IMR-90 (cell line): ENCODE data around the gene TREM1. TPM values are rescaled to one million over a fixed set of nuclear protein-coding genes. Genes with fewer than 3 reads are reported as not detected.

Source experiments
- ATAC-seq: fragments of 200-7000 bp; cut with Tn5 transposase; 2 replicates; pipeline ENCODE4 v1.9.1; 2020; ENCODE audit warnings: low read depth, mild to moderate bottlenecking, moderate library complexity
- BruUV-seq: library from RNA; stranded (reverse); fragments of 400-500 nt; replicated peaks from 2 replicates; lab custom pipeline; 2021; lab: Mats Ljungman, UMichigan
- CTCF ChIA-PET: fragments of 300-600 bp; formaldehyde crosslinking; extraction: SDS; loops from one replicate; lab custom pipeline; 2021; ENCODE audit warnings: antibody characterized with exemption; lab: Yijun Ruan, JAX
- POLR2A ChIA-PET: fragments of 300-600 bp; sonication (Branson Sonifier 250); formaldehyde crosslinking; loops from one replicate; lab custom pipeline; 2022; ENCODE audit warnings: antibody characterized with exemption; ENCODE audit not compliant: unreplicated experiment; lab: Charles Lee
- DNase-seq: peaks from one replicate; pipeline ENCODE4 v3.0.0; 2013
- H2AFZ ChIP-seq: replicated peaks from 2 replicates; pipeline ENCODE3; 2013; ENCODE audit warnings: low read length, mild to moderate bottlenecking; ENCODE audit not compliant: poor library complexity
- H2AK5ac ChIP-seq: 2 replicates; pipeline ENCODE4 v1.6.1; 2013; ENCODE audit warnings: low read depth, low read length, inconsistent platforms
- H2AK9ac ChIP-seq: replicated peaks from 2 replicates; pipeline ENCODE3; 2013; ENCODE audit warnings: mild to moderate bottlenecking, low read depth, low read length, moderate library complexity; ENCODE audit not compliant: poor library complexity
- H2BK120ac ChIP-seq: 2 replicates; pipeline ENCODE4 v1.6.1; 2013; ENCODE audit warnings: low read depth, low read length, inconsistent platforms
- H2BK15ac ChIP-seq: 3 replicates; pipeline ENCODE4 v1.6.1; 2013; ENCODE audit warnings: low read depth, low read length, inconsistent platforms
- H2BK20ac ChIP-seq: 2 replicates; pipeline ENCODE4 v1.6.1; 2013; ENCODE audit warnings: low read depth, mild to moderate bottlenecking, inconsistent platforms, low read length, moderate library complexity
- H2BK5ac ChIP-seq: 2 replicates; pipeline ENCODE4 v1.6.1; 2013; ENCODE audit warnings: mild to moderate bottlenecking, low read depth, low read length, inconsistent platforms; ENCODE audit not compliant: poor library complexity, severe bottlenecking
- H3K14ac ChIP-seq: replicated peaks from 2 replicates; pipeline ENCODE4 v1.6.1; 2013; ENCODE audit warnings: low read depth, low read length, inconsistent platforms
- H3K18ac ChIP-seq: 2 replicates; pipeline ENCODE4 v1.6.1; 2013; ENCODE audit warnings: low read depth, low read length, control low read depth
- H3K23ac ChIP-seq: 2 replicates; pipeline ENCODE4 v1.6.1; 2013; ENCODE audit warnings: low read depth, low read length, inconsistent platforms
- H3K27ac ChIP-seq: 2 replicates; pipeline ENCODE4 v1.5.1; 2013; ENCODE audit warnings: mild to moderate bottlenecking, control low read depth, low read length; ENCODE audit not compliant: insufficient read depth
- H3K27me3 ChIP-seq: 2 replicates; pipeline ENCODE4 v1.6.1; 2013; ENCODE audit warnings: low read length; ENCODE audit not compliant: control insufficient read depth, insufficient read depth
- H3K36me3 ChIP-seq: 2 replicates; pipeline ENCODE4 v1.6.1; 2013; ENCODE audit warnings: low read length, mixed read lengths; ENCODE audit not compliant: control insufficient read depth, insufficient read depth
- H3K4ac ChIP-seq: 2 replicates; pipeline ENCODE4 v1.6.1; 2013; ENCODE audit warnings: low read depth, low read length, inconsistent platforms
- H3K4me1 ChIP-seq: 2 replicates; pipeline ENCODE4 v1.6.1; 2013; ENCODE audit warnings: low read length, mixed read lengths; ENCODE audit not compliant: control insufficient read depth, insufficient read depth
- H3K4me2 ChIP-seq: 2 replicates; pipeline ENCODE4 v1.6.1; 2013; ENCODE audit warnings: low read depth, mild to moderate bottlenecking, control low read depth, low read length, moderate library complexity
- H3K4me3 ChIP-seq: 2 replicates; pipeline ENCODE4 v1.5.1; 2013; ENCODE audit warnings: low read depth, mild to moderate bottlenecking, control low read depth, low read length, moderate library complexity; ENCODE audit not compliant: insufficient read depth
- H3K56ac ChIP-seq: 2 replicates; pipeline ENCODE4 v1.6.1; 2013; ENCODE audit warnings: low read length, inconsistent platforms; ENCODE audit not compliant: insufficient read depth; ENCODE audit errors: extremely low read depth
- H3K79me1 ChIP-seq, 2 experiments: 2 replicates each; pipeline ENCODE4 v1.6.1; 2013; ENCODE audit warnings: low read length in 2 of 2, inconsistent platforms in 1 of 2, low read depth in 1 of 2
- H3K9ac ChIP-seq: 2 replicates; pipeline ENCODE4 v1.6.1; 2013; ENCODE audit warnings: low read depth, low read length, control low read depth
- H3K9me1 ChIP-seq: 2 replicates; pipeline ENCODE4 v1.6.1; 2013; ENCODE audit warnings: low read length, inconsistent platforms; ENCODE audit not compliant: insufficient read depth
- H3K9me3 ChIP-seq: 2 replicates; pipeline ENCODE4 v1.6.1; 2013; ENCODE audit warnings: low read length; ENCODE audit not compliant: control insufficient read depth, insufficient read depth
- H4K20me1 ChIP-seq: 2 replicates; pipeline ENCODE4 v1.6.1; 2013; ENCODE audit warnings: low read length, inconsistent platforms; ENCODE audit not compliant: insufficient read depth
- H4K5ac ChIP-seq: 2 replicates; pipeline ENCODE4 v1.6.1; 2013; ENCODE audit warnings: mild to moderate bottlenecking, low read depth, low read length, control low read depth
- H4K8ac ChIP-seq, 2 experiments: 2 replicates each; pipeline ENCODE4 v1.6.1; 2013; ENCODE audit warnings: low read depth in 2 of 2, low read length in 2 of 2, control low read depth in 1 of 2, inconsistent platforms in 1 of 2
- H4K91ac ChIP-seq: 2 replicates; pipeline ENCODE4 v1.6.1; 2013; ENCODE audit warnings: low read depth, low read length, inconsistent platforms; ENCODE audit not compliant: insufficient read depth
- CEBPB ChIP-seq: IDR thresholded peaks from 2 replicates; pipeline ENCODE4 v1.6.1; 2012; ENCODE audit warnings: low read depth, low read length, improper control_type of control experiment
- CHD1 ChIP-seq: IDR thresholded peaks from 2 replicates; pipeline ENCODE4 v1.6.1; 2012; ENCODE audit warnings: low read depth, low read length, improper control_type of control experiment
- FOS ChIP-seq: fragments of 150-350 bp; IDR thresholded peaks from 2 replicates; pipeline ENCODE4 v1.6.1; 2016; ENCODE audit warnings: low read depth, low read length
- MAFK ChIP-seq: IDR thresholded peaks from 2 replicates; pipeline ENCODE4 v1.6.1; 2012; ENCODE audit warnings: low read depth, low read length, improper control_type of control experiment
- MAZ ChIP-seq: IDR thresholded peaks from 2 replicates; pipeline ENCODE4 v1.6.1; 2012; ENCODE audit warnings: low read depth, mild to moderate bottlenecking, low read length, improper control_type of control experiment, moderate library complexity, borderline replicate concordance
- NFE2L2 ChIP-seq: fragments of 150-350 bp; IDR thresholded peaks from 2 replicates; pipeline ENCODE4 v1.6.1; 2016; ENCODE audit warnings: low read depth, mild to moderate bottlenecking, low read length
- WGBS, 2 experiments: methylation state at CpG; one replicate each; pipeline versions ENCODE4 v1.1.5 to v1.1.7; 2013; ENCODE audit warnings: missing lambda C conversion rate in 2 of 2; ENCODE audit not compliant: insufficient read length in 1 of 2; ENCODE audit errors: extremely low coverage in 2 of 2; 5-methylcytosine and 5-hydroxymethylcytosine counted together
- dilution Hi-C: fragments of 300-500 bp; cut with HindIII; formaldehyde crosslinking; loops from one replicate; pipeline ENCODE4 v1.14.3; 2018; ENCODE audit warnings: low sequenced_read_pairs; ENCODE audit not compliant: unreplicated experiment
- in situ Hi-C: fragments of 300-500 bp; cut with MboI; formaldehyde crosslinking; loops from 3 replicates; pipeline ENCODE4 v1.14.3; 2019; ENCODE audit warnings: low sequenced_read_pairs, inconsistent platforms, mixed read lengths
- intact Hi-C: fragments of 100-400 bp; cut with micrococcal nuclease; formaldehyde crosslinking; loops from 2 replicates; pipeline ENCODE4 v1.10.0; 2022
- polyA plus RNA-seq, 3 experiments: library from polyadenylated mRNA; depleted of rRNA; stranded (reverse); fragments of >200 nt; gene quantifications; 2 replicates each; pipeline ENCODE4 v1.2.3, GENCODE V29; 2012; ENCODE audit warnings: low replicate concordance in 1 of 3
- total RNA-seq: library from RNA; depleted of rRNA; stranded (reverse); fragments of >200 nt; gene quantifications from 2 replicates; pipeline ENCODE4 v1.2.3, GENCODE V29; 2012
- TF ChIP-seq, protein P1 (sequence below): conservative IDR thresholded peaks from 2 replicates; pipeline ENCODE4 v1.5.1; 2012; ENCODE audit warnings: mild to moderate bottlenecking, low read depth, low read length, improper control_type of control experiment

The TREM1 gene
- total and polyA plus RNA-seq, 2 of the 4 experiments (the other 2 are of a cell fraction) = not detected

DNA sequence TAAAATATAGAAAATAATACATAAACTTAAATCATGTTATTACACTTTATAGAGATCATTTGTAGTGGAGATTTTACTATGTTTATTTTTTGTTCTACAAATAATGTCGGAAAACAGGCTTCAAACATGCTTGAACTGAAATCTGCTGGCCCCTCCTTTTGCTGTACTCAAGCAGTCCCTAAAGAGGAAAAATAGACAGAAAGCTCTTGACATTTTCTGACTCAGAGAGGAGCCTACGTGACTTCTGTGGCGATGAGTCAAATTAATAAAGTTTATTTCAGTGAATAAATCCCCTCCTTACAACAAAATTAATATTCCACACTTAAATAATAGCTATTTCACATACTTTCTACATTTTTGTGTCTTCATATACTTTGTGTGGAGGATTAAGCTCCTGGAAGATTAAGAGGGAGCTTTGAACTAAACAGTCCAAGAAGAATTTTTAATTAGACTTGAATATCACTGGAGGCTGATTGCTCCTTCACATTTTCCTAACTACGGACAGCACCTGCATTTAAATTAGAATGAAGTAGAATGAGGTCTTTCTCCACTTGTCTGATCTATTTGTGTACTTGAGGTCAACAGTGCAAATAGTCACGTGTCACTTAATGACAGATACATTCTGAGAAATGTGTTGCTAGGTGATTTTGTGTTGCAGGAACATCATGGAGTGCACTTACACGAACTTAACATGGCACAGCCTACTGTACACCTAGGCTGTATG lies 1.7 kb upstream of the TREM1 start:
- Histone ChIP-seq H2BK120ac (no peak overlapping the region), H3K27ac (no peak overlapping the region), H3K9ac (no peak overlapping the region), H2AK5ac (no peak overlapping the region), H3K4me2 (no peak overlapping the region; the same call in 1 of the 2 replicates), H3K56ac (no peak overlapping the region), H2BK20ac (no peak overlapping the region), H4K91ac (no peak overlapping the region), H3K79me1 (no peaks in the 10 kb centered on the region), H3K23ac (no peak overlapping the region), H2BK15ac (no peak overlapping the region; the same call in 2 of the 3 replicates), H3K9me1 (no peaks in the 10 kb centered on the region), H2AK9ac (no peak overlapping the region), H3K4me1 (no peaks in the 10 kb centered on the region), H2BK5ac (no peak overlapping the region), H3K14ac (no peak overlapping the region), H3K27me3 (peaks cover 5% of the 10 kb centered on the region), H4K20me1 (no peaks in the 10 kb centered on the region), H3K9me3 (no peaks in the 10 kb centered on the region), H2AFZ (no peak overlapping the region), H4K8ac (no peak overlapping the region; a peak in 1 of 4 replicates), H3K36me3 (no peaks in the 10 kb centered on the region), H4K5ac (no peak overlapping the region), H3K18ac (no peak overlapping the region; the same call in 1 of the 2 replicates), H3K4me3 (no peak overlapping the region), H3K4ac (no peak overlapping the region)
- dilution Hi-C loops = no loop called here
- DNase-seq = peak; percentile 11
- no CpG with 5 or more reads among the region's 6 CpGs for WGBS, 2 experiments
- in situ Hi-C loops = no loop called here
- intact Hi-C loops = no loop called here
- TF ChIP-seq MAFK = no peak
- TF ChIP-seq CHD1 = no peak
- TF ChIP-seq FOS = no peak
- no peak for TF ChIP-seq MAZ
- TF ChIP-seq, protein P1, sequence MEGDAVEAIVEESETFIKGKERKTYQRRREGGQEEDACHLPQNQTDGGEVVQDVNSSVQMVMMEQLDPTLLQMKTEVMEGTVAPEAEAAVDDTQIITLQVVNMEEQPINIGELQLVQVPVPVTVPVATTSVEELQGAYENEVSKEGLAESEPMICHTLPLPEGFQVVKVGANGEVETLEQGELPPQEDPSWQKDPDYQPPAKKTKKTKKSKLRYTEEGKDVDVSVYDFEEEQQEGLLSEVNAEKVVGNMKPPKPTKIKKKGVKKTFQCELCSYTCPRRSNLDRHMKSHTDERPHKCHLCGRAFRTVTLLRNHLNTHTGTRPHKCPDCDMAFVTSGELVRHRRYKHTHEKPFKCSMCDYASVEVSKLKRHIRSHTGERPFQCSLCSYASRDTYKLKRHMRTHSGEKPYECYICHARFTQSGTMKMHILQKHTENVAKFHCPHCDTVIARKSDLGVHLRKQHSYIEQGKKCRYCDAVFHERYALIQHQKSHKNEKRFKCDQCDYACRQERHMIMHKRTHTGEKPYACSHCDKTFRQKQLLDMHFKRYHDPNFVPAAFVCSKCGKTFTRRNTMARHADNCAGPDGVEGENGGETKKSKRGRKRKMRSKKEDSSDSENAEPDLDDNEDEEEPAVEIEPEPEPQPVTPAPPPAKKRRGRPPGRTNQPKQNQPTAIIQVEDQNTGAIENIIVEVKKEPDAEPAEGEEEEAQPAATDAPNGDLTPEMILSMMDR = no peak
- no peak for TF ChIP-seq NFE2L2
- TF ChIP-seq CEBPB = no peak
- POLR2A ChIA-PET = no interaction called here
- no TSS peak for BruUV-seq
- CTCF ChIA-PET = no interaction called here
- ATAC-seq = no peak
